Cortex of kidney (tissue), 1 donor: ENCODE results near the gene TBATA.

Source experiments
- DNase-seq: peaks from one replicate; lab custom pipeline; 2025; lab: John Stamatoyannopoulos, UW

Gene TBATA

DNA sequence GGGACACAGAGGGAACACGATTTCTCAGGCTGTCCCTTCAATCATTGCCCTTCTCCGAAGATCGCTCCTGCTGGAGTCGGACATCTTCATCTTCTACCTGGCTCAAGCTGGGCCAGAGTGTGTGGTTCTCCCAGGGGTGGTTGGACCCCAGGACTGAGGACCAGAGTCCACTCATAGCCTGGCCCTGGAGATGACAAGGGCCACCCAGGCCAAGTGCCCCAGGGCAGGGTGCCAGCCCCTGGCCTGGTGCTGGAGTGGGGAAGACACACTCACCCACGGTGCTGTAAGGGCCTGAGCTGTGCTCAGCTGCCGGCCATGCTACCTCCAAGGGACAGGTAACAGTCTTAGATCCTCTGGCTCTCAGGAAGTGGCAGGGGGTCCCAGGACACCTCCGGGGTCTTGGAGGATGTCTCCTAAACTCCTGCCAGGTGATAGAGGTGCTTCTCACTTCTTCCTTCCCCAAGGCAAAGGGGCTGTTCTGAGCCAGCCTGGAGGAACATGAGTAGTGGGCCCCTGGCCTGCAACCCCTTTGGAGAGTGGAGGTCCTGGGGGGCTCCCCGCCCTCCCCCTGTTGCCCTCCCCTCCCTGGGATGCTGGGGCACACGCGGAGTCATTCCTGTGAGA is 23.3 kb downstream of the TBATA start:
- DNase-seq: no peak

DNA sequence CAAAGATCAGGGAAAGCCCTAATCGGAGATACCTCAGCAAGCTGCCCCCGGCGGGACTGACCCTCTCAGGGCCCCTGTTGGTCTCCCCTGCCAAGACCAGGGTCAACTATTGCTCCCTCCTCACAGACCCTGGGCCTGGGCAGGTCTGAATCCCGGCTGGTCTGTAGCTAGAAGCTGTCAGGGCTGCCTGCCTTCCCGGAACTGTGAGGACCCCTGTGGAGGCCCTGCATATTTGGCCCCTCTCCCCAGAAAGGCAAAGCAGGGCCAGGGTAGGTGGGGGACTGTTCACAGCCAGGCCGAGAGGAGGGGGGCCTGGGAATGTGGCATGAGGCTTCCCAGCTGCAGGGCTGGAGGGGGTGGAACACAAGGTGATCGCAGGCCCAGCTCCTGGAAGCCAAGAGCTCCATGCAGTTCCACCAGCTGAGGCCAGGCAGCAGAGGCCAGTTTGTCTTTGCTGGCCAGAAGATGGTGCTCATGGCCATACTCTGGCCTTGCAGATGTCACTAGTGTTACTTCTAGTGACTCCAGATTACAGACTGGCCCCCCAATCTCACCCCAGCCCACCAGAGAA is 24.1 kb downstream of the TBATA start:
- no peak for DNase-seq

DNA sequence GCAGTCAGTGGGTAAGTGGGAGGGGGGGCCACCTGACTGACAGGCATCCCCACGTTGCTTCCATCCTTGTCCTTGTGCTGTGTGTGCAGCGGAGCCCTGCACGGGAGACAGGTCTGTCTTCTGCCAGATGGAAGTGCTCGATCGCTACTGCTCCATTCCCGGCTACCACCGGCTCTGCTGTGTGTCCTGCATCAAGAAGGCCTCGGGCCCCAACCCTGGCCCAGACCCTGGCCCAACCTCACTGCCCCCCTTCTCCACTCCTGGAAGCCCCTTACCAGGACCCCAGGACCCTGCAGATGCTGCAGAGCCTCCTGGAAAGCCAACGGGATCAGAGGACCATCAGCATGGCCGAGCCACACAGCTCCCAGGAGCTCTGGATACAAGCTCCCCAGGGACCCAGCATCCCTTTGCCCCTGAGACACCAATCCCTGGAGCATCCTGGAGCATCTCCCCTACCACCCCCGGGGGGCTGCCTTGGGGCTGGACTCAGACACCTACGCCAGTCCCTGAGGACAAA is 24.8 kb downstream of the TBATA start:
- no peak for DNase-seq

DNA sequence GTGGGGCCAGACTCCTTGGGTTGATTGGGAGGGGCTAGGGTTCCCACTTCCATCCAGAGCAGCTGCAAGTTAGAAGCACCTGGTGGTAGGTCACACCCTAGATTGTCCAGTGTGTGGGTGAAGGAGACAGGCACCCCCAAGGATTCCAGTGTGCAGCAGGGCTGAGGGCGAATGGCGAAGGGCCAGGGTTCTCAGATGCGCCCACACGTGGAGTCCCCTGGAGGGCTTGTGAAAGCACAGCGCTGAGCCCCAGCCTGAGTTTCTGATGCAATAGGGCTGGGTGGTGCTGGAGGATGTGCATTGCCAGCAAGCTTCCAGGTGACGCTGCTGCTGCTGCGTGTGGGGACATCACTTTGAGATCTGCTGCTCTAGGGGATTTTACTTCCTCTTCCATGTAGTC is 25.4 kb downstream of the TBATA start:
- DNase-seq: no peak

DNA sequence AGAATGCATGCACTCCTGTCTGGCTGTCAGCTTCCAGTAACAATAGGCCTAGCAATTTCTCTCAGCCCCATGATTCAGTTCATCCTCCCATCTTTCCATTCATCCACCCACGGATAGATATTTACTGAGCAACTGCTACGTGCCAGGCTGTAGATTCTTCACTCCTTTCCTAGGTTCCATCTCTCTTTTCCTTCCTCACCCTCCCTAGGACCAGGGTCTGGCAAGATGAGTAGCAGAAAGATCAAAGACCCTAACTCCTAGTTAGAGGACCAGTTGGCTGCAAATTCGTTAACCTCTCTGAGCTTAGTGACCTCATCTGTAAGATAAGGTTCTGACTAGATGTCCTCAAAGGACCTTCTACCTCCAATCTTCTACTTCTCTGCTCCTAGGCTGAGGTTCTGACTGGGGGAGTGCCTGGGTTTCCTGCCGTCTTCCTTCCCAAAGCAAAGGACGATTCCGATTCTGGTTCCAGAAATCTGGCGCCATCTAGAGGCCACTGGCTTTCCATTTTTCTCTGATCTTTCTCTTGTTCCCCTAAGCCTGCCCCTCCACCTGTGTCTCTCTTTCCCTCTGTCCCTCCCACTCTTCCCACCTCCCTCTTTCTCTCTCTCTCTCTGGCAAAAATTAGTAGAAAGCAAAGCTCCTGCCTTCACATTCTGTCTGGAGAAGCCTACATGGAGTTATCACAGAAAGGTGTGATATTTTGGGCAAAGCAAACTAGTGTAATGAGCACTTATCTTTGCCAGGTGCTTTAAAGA is 26.2 kb downstream of the TBATA start:
- DNase-seq: no peak

DNA sequence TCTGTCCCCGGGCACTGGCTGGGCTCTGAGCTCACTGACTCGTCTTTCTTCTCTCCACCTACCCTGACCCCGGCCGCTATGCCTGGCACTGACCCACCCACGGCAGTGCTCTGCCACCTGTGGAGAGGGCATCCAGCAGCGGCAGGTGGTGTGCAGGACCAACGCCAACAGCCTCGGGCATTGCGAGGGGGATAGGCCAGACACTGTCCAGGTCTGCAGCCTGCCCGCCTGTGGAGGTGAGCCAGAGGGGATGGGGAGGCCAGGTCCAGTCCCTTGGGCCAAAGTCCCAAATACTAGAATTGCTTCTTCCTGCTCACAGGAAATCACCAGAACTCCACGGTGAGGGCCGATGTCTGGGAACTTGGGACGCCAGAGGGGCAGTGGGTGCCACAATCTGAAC is 27.3 kb downstream of the TBATA start:
- no peak for DNase-seq

DNA sequence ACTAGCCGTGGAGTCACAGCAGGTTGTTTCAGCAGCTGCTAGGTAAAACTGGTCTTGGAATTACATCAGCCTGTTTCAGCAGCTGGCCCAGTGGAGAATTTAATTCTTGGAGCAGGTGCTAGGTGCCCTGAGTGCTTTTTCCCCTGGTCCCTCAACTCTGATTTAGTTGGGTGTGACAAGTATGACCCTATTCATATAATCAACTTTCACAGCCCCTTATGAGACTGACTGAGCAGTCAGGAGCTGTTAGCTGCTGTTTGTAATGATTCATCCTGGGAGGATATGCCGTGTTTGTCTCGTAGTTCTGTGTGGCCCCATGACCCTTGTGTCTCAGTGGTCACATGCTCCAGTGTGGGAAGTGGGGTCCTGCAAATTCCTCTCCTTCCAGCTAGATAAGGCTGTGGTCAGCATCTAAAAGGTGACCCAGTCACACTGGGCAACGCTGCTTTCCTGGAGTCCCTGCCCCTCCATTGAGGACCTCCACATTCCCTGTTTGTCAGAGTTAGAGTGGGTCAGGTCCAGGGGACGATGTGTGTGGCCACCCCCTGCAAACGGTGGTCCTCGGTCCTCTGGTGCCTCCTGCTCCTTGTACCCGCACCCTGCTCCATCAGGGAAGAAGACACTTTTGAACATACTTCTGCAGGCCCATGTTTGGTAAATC is 28.3 kb downstream of the TBATA start:
- DNase-seq: no peak

DNA sequence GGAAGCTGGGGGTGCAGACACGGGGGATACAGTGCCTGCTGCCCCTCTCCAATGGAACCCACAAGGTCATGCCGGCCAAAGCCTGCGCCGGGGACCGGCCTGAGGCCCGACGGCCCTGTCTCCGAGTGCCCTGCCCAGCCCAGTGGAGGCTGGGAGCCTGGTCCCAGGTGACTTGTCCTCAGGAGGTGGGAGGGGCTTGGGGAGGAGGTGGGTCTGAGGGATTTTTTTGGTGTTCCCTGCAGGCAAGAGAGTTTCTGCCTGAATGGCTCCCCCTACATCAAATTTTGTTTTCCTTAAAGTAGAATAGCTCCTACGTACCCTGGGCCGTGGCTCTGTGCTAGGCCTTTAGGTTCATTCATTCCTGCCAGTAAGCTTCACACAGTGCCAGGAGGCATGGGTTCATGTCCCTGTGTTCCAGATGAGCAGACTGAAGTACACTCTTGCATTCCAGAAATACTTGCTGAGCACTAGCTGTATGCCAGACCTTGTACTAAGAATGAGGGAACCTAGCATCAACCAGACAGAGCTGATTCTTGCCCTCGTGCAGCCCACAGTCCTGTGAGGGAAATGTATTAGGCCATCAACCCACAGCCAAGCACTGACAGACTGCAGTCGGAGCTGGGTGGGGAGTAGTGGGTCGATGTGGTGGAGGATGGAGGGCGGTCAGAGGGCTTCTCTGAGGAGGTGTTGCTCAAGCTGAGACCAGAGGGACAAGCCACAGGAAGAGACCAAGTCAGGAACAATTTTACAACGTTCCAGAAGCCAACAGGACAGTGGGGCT is 31.1 kb downstream of the TBATA start:
- no peak for DNase-seq

DNA sequence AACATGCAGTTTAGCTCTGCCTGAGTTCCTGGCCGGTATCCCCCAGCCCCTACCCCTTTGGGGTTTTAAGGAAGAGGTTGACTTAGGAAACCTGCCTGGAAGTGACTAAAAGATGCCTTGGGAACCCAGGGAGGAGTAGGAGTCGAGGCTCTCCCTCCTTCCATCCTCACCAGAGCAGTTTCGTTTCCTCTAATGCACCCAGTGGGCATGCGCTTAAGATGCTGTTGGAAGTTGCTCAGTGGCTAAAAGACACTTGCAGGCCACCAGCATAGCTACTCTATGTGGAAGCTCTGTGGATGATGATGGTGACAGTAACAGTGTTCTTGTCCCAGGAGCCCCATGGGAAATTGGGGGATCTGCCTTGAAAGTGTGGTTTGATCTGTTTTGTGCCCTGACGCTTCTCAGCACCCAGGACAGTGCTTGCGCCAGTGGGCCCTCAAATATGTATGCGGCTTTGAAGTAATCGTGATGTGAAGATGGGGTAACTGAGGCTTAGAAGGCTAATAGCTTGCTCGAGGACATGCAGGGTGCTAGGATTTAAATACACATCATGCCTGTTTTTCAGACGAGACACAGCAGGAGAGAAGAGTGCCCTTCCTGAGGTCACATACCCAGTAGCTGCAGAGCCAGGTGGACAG is 32.0 kb downstream of the TBATA start:
- DNase-seq: no peak

DNA sequence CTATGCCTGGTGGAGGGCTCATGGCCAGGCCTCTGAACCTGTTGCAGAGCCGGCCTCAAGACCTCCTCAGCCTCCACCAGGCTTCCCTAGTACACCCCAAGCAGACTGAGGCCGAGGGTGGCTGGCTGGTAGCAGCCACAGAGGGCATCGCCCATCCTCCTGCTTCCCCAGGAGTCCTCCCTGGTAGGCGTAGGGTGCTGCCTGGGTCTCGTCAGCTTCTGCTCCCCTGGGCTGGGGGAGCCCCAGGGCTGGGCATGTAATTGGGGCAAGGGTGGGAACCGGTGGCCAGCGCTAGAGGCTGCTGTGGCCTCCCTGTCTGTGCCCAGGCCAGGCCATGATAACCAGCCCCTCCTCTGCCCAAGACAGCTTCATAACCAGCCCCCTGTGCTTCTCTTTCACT is 32.6 kb downstream of the TBATA start:
- no peak for DNase-seq

DNA sequence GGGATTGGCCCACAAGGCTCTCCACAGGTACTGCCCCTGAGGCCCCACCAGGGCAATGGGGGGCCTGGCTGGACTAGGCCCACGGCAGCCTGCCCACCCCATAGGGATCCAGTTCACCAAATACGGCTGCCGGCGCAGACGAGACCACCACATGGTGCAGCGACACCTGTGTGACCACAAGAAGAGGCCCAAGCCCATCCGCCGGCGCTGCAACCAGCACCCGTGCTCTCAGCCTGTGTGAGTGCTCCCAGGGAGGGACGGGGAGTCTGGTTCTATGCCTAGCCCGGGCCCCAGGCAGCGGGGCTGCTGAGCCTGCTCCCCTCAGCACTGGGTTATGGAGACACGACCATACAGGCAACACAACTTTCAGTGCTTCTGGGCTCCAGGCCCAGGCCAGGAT is 33.2 kb downstream of the TBATA start:
- no peak for DNase-seq

DNA sequence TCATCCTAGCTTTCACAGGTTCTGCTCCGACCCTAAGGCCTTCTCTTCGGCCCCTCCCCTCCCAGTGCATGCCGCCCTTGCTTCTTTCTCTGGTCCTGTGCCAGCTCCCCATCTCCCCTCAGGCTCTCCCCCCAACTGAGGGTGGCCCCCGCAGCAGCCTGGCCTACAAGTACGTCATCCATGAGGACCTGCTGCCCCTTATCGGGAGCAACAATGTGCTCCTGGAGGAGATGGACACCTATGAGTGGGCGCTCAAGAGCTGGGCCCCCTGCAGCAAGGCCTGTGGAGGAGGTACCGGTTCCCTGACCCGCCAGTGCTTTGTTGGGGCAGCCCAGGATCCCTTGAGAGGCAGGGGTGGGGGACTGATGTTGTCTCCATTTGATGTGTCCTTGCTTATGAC is 33.8 kb downstream of the TBATA start:
- no peak for DNase-seq

DNA sequence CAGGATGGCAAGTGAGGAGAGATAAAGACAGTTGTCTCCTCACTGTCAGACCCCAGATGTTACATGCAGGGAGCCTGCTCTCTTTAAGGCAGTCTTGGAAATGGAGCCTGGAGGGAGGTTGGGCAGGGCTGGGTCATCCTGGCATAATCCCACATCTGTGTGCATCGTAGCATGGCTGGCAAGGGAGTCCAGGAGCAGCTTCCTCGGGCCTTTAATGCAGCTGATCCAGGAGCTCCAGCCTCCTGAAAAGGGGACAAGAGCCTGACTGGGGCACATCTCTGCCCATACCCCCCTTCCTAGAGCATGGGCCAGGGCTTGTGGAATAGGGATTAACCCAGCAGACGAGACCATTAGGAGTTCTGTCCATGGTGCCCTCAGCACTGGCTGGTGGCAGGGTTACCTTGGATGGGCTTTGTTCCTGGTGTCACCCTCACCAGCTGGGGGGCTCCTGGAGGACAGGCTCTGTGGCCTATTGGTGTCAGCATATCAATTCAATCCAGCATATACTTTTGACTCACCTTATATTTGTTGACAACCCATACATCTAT is 34.9 kb downstream of the TBATA start:
- no peak for DNase-seq

DNA sequence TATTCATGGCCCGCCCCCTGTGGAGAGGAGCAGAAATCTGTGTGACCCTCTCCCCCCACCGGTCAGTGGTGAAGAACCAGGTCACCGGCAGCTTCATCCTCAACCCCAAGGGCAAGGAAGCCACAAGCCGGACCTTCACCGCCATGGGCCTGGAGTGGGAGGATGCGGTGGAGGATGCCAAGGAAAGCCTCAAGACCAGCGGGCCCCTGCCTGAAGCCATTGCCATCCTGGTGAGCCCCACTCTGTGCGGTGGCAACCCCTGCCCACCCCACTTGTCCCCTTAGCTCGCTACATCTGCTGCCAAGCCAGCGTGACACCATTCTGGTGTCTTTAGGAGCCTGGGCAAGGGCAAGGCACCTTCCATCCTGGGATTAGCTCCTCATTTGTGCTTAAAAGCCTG is 35.4 kb downstream of the TBATA start:
- no peak for DNase-seq

DNA sequence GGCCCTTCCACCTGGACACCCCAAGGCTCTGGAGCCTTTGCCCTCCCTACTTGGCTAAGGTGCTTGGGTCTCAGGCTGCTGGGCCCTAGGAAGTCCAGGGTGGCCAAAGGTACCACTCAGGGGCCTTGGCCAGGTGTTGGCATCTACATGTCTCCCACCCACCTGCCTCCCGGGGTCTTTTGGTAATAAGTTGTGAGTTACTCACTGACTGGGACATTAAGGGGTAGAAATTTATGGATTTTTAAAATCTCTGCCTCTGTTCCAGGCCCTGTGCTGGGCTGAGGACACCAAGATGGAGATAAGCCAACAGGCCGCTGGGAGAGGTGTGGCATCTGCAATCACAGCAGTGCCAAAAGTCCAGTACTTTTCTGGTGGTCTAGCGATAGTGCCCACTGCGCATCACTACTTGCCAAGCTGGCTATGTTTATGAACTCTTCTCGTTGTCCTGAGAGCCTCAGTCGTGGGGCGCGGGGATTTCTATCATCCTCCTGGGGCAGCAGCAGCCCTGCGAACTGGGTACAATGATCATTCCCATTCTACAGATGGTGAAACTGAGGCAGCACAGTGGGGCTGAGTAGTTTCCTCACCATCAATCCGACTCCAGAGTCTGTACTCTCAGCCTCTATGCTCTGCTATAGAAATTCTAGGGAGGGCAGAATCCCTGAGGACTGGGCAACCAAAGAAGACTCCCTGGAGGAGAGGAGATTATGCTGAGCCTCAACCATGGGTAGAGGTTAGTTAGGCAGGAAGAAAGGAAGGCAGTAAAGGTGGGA is 36.2 kb downstream of the TBATA start:
- no peak for DNase-seq

DNA sequence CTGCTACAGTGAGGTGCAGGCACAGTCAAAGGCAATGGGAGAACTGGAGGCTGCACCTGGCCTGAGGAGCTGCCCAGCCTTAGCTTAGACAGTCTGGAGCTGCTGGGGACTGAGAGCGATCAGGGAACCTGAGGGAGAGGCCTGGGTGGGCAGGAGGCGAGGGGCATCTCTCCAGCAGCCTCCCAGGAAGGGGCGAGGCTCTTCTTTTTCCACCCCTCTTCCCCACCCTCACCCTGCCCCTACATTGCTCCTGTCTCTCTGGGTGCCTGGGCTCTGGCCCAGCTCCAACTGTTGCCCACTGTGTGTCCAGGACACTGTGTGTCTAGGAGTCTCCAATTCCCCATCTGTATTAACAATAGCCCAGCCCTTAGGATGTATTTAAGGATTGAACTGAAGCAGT is 36.9 kb downstream of the TBATA start:
- no peak for DNase-seq

DNA sequence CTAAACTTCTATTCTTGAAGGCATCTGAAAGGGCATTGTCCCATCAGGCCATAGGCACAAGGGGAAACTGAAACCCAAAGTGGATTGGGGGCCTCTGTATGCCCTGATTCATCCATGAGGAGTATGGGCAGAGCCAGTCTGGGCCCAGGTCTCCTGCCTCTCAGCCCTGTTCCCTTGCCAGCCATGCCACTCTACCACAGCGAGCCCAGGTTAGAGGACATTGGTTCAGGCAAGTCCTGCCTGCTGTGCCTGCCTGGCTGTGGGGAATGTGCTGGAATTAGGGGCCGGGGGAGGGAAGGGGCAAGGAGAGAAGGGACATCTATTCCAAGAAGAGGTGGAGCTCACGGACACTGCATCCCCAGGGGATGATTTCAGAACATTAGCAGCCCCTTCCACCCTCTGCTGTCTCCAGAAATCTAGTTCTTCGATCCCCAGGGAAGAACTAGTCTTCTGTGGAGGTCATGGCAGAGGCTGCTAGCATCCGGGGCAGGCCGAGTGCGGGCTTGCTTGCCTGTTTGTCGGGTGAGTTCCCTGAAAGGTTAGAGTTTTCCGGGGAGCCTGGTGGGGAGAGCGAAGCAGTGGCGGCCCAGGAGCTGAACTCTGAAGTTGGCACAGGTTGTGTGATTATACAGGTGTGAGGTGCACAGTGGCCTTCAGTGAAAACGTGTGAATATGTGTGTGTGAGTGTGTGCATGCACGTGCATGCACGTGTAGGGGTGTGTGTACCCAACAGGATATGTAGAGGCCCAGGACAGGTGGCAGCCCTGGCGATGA is 37.8 kb downstream of the TBATA start:
- DNase-seq: no peak

DNA sequence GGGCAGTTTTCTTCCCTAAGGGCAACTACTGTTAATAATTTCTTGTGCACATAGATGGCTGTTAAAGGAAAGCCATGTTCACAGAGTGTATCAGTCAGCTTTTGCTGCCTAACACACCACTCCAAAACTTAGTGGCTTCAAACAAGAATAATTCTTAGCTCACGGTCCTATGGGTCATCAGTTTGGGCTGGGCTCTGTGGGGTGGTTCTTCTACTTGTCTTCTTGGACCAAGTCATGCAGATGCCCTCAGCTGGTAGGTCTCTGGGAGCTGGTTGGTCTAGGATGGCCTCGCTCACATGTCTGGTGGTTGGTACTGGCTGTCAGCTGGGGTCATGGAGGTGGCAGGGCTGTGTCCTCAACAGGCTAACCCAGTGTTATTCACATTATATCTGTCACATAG is 39.6 kb downstream of the TBATA start:
- DNase-seq: no peak

DNA sequence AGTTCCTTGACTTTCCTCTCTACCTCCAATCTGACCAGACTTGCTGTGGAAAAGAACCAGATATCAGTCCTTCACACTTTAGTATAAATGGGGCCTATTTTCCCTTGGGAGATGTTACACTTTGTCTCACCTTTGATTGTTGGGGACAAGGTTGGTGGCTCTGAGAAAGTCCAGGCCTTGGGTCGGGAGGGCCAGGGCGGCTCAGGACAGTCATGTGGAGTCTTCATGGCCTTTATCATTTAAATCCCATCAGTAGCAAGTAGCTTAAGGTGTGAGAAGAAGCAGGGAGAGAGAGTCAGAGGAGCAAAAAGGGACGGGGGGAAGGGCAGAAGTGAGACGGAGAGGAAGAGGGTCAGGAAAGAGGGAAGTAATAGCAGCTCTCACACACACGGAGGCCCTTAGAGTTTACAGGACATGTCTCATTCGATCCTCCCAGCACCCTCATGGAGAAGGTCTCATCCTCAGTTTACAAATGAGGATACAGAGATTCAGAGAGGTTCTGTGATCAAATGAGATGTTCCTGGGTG is 40.5 kb downstream of the TBATA start:
- no peak for DNase-seq
